ENCODE data around the gene TTLL12.

Gene TTLL12

DNA sequence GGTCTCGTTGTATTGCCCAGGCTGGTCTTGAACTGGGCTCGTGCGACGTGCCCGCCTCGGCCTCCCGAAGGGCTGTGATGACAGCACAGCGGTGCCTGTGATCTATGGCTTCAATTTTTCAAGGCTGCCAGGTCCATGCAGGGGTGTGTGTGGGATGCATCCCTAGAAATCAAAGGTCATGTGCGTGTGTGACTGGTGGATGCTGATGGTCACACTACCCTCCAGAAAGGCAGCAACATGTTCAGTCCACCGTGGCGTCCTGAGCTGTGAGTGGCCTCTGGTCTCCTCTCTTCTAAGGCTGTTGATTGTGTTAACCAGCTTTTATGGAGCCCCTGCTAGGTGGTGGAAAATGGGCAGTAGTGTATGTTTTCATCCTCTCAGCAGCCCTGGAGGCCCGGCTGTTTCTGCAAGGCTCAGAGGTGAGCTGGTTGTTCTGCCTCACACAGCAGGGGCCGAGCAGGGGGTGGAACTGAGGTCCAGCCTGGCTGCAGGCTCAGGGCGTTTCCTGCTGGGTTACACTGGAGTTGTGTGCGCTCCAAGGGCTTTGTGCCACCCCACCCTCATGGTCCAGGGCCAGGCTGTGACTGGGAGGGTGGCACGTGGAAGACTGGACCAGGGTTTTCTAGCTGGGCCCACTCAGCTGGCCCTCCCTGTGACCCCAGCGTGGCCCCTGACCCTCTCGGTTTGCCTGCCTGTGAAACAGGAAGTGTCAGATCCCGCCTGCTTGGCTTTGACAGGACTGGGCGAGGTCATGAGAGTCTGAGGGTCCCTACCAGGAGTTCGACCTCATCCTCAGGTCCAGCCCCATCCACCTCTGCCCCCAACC is 68.7 kb downstream of the TTLL12 start:
- no peak for DNase-seq

DNA sequence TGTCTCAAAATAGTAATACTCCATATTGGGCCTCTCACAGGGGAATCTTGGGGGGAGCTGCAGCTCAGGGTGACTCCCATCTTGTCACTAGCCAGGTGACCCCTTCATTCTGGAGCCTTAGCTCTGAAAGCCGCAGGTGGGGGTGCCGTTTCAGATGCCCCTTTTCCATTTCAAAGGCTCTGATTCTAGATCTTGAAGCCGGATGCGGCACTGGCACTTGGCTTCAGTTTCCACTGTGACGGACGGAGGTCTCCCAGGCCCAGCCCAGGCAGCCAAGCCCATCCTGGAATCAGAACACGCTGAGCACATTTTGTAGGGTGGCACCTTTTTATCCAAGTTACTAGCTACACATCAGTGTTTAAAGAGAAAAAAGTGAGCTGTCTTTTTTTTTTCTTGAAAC is 70.0 kb downstream of the TTLL12 start:
- no peak for DNase-seq

Data from stimulated activated naive CD4-positive, alpha-beta T cell treated with Interleukin-2 at 50 U/mL for 16 hours (primary cell).